H9 (cell line): ENCODE data around the gene LDB2. TPM values are rescaled to one million over a fixed set of nuclear protein-coding genes. Genes with fewer than 3 reads are reported as not detected.

Experiments
- DNase-seq: peaks from one replicate; pipeline ENCODE4 v3.0.0-alpha.2; 2017
- H2AFZ ChIP-seq: one replicate; pipeline ENCODE4 v1.6.1; 2013; ENCODE audit warnings: mild to moderate bottlenecking, low read length, control low read depth, moderate library complexity
- H2AK5ac ChIP-seq: 2 replicates; pipeline ENCODE4 v1.6.1; 2013; ENCODE audit warnings: low read length, control low read depth, mixed read lengths; ENCODE audit not compliant: insufficient read length
- H2BK120ac ChIP-seq: one replicate; pipeline ENCODE4 v1.6.1; 2013; ENCODE audit warnings: low read depth, mild to moderate bottlenecking, low read length, control low read depth, inconsistent platforms; ENCODE audit not compliant: poor library complexity, severe bottlenecking
- H2BK12ac ChIP-seq: 2 replicates; pipeline ENCODE4 v1.6.1; 2013; ENCODE audit warnings: low read length, control low read depth, mixed read lengths, low read depth; ENCODE audit not compliant: insufficient read length
- H2BK15ac ChIP-seq: 2 replicates; pipeline ENCODE4 v1.6.1; 2013; ENCODE audit warnings: low read depth, low read length, control low read depth
- H2BK20ac ChIP-seq: one replicate; pipeline ENCODE4 v1.6.1; 2013; ENCODE audit warnings: low read depth, mild to moderate bottlenecking, low read length, control low read depth, inconsistent platforms; ENCODE audit not compliant: poor library complexity, severe bottlenecking
- H2BK5ac ChIP-seq: 2 replicates; pipeline ENCODE4 v1.6.1; 2013; ENCODE audit warnings: low read length, control low read depth, mixed read lengths; ENCODE audit not compliant: insufficient read length
- H3K14ac ChIP-seq: 2 replicates; pipeline ENCODE4 v1.6.1; 2013; ENCODE audit warnings: low read length, control low read depth; ENCODE audit not compliant: insufficient read depth
- H3K18ac ChIP-seq: 2 replicates; pipeline ENCODE4 v1.6.1; 2013; ENCODE audit warnings: low read depth, mild to moderate bottlenecking, mixed read lengths, low read length, control low read depth; ENCODE audit not compliant: insufficient read length
- H3K23ac ChIP-seq: 2 replicates; pipeline ENCODE4 v1.6.1; 2013; ENCODE audit warnings: low read length, control low read depth, mixed read lengths, low read depth; ENCODE audit not compliant: insufficient read length
- H3K23me2 ChIP-seq: 2 replicates; pipeline ENCODE4 v1.6.1; 2013; ENCODE audit warnings: low read depth, mild to moderate bottlenecking, mixed read lengths, low read length, control low read depth; ENCODE audit not compliant: insufficient read length, poor library complexity, severe bottlenecking
- H3K27ac ChIP-seq: 2 replicates; pipeline ENCODE4 v1.5.1; 2013; ENCODE audit warnings: low read length, control low read depth, mixed read lengths, low read depth; ENCODE audit not compliant: insufficient read length
- H3K27me3 ChIP-seq: 2 replicates; pipeline ENCODE4 v1.6.1; 2013; ENCODE audit warnings: low read length, control low read depth, inconsistent platforms; ENCODE audit not compliant: insufficient read depth
- H3K4ac ChIP-seq: 2 replicates; pipeline ENCODE4 v1.6.1; 2013; ENCODE audit warnings: low read depth, mild to moderate bottlenecking, control low read depth, inconsistent platforms, low read length, moderate library complexity
- H3K4me1 ChIP-seq: 2 replicates; pipeline ENCODE4 v1.6.1; 2013; ENCODE audit warnings: low read length, control low read depth, inconsistent platforms; ENCODE audit not compliant: insufficient read depth
- H3K4me2 ChIP-seq: 2 replicates; pipeline ENCODE4 v1.6.1; 2013; ENCODE audit warnings: low read length, control low read depth, mixed read lengths; ENCODE audit not compliant: insufficient read length, insufficient read depth
- H3K56ac ChIP-seq: 2 replicates; pipeline ENCODE4 v1.6.1; 2013; ENCODE audit warnings: low read depth, mild to moderate bottlenecking, mixed read lengths, low read length, control low read depth; ENCODE audit not compliant: insufficient read length
- H3K79me1 ChIP-seq: 2 replicates; pipeline ENCODE4 v1.6.1; 2013; ENCODE audit warnings: low read depth, mild to moderate bottlenecking, moderate library complexity, low read length, control low read depth, inconsistent platforms; ENCODE audit not compliant: insufficient read depth, poor library complexity, severe bottlenecking
- H3K79me2 ChIP-seq: 2 replicates; pipeline ENCODE4 v1.6.1; 2013; ENCODE audit warnings: low read length, control low read depth, inconsistent platforms; ENCODE audit not compliant: insufficient read depth
- H3K9ac ChIP-seq: 2 replicates; pipeline ENCODE4 v1.6.1; 2013; ENCODE audit warnings: low read length, control low read depth, mixed read lengths; ENCODE audit not compliant: insufficient read length; ENCODE audit errors: extremely low read depth
- H3K9me3 ChIP-seq: one replicate; pipeline ENCODE4 v1.6.1; 2013; ENCODE audit warnings: low read depth, low read length, inconsistent platforms; ENCODE audit not compliant: control insufficient read depth
- H3T11ph ChIP-seq: one replicate; pipeline ENCODE4 v1.6.1; 2013; ENCODE audit warnings: mild to moderate bottlenecking, low read length, control low read depth, inconsistent platforms
- H4K20me1 ChIP-seq: one replicate; pipeline ENCODE4 v1.6.1; 2013; ENCODE audit not compliant: control insufficient read depth, insufficient read length, insufficient read depth
- H4K5ac ChIP-seq: 2 replicates; pipeline ENCODE4 v1.6.1; 2013; ENCODE audit warnings: low read depth, mild to moderate bottlenecking, mixed read lengths, low read length, control low read depth; ENCODE audit not compliant: insufficient read length
- H4K8ac ChIP-seq: replicated peaks from 2 replicates; pipeline ENCODE4 v1.6.1; 2013; ENCODE audit warnings: low read length, control low read depth, mixed read lengths, low read depth; ENCODE audit not compliant: insufficient read length
- H4K91ac ChIP-seq: 2 replicates; pipeline ENCODE4 v1.6.1; 2013; ENCODE audit warnings: low read depth, mild to moderate bottlenecking, moderate library complexity, mixed read lengths, low read length, control low read depth; ENCODE audit not compliant: insufficient read length
- H3K27ac Mint-ChIP-seq, 3 experiments: 2 replicates in 2 of 3; 3 replicates in 1 of 3; pipeline ENCODE4 v1.8.0; 2020 to 2021; ENCODE audit warnings: mixed read lengths in 3 of 3, mild to moderate bottlenecking in 1 of 3, moderate library complexity in 1 of 3
- H3K27me3 Mint-ChIP-seq: 2 replicates; pipeline ENCODE4 v1.8.0; 2021; ENCODE audit warnings: low read depth, mild to moderate bottlenecking, moderate library complexity, mixed read lengths
- H3K36me3 Mint-ChIP-seq, 3 experiments: 2 replicates in 2 of 3; 3 replicates in 1 of 3; pipeline ENCODE4 v1.8.0; 2020 to 2021; ENCODE audit warnings: low read depth in 3 of 3, mixed read lengths in 3 of 3; ENCODE audit not compliant: insufficient read depth in 1 of 3
- H3K4me1 Mint-ChIP-seq, 2 experiments: 2 replicates each; pipeline ENCODE4 v1.8.0; 2020; ENCODE audit warnings: mixed read lengths in 2 of 2
- H3K4me3 Mint-ChIP-seq, 2 experiments: 2 replicates in 1 of 2; 3 replicates in 1 of 2; pipeline ENCODE4 v1.8.0; 2020 to 2021; ENCODE audit warnings: mild to moderate bottlenecking in 2 of 2, mixed read lengths in 2 of 2, moderate library complexity in 1 of 2
- H3K9me3 Mint-ChIP-seq, 2 experiments: 2 replicates in 1 of 2; 3 replicates in 1 of 2; pipeline ENCODE4 v1.8.0; 2020; ENCODE audit warnings: mild to moderate bottlenecking in 2 of 2, mixed read lengths in 2 of 2, moderate library complexity in 1 of 2
- WGBS: extraction: QIAGEN DNeasy Blood & Tissue Kit; methylation state at CpG from one replicate; pipeline ENCODE4 v1.1.7; 2013; ENCODE audit warnings: missing lambda C conversion rate, low lambda C conversion rate, mixed read lengths; ENCODE audit not compliant: insufficient read length; ENCODE audit errors: extremely low coverage; 5-methylcytosine and 5-hydroxymethylcytosine counted together
- total RNA-seq: library from RNA; stranded (reverse); gene quantifications from 2 replicates; pipeline ENCODE4 v1.2.1, GENCODE V29; 2021
- TF ChIP-seq, protein P1 (sequence below): fragments of 200-600 bp; sonication (generic); conservative IDR thresholded peaks from 3 replicates; pipeline ENCODE4 v1.8.0; 2021; ENCODE audit warnings: antibody characterized with exemption, mild to moderate bottlenecking

LDB2 gene
- total RNA-seq, 1 experiment from 2014 or later = 22.5 TPM

DNA sequence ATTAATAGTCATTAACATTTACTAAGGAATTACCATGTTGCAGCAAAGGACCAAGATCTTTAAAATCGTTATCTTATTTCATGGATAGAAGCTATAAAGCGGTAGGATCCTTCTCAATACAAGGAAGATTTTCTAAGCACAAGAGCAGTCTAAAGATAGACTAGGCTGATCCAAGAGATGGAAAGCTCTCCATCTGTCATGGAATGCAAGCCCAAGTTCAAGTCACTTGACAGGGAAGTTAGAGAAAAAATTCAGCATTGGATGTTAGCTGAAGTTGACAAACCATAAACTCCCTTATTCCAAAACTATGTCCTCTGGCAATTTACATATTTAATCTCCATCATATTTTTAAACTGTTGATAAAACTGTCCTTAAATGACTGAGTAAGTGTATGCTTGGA is 177.7 kb downstream of the LDB2 start:
- Histone ChIP-seq H3K4ac (no peak overlapping the region), H3K27ac (no peak overlapping the region), H2AK5ac (no peak overlapping the region), H2BK5ac (no peak overlapping the region), H3T11ph (no peak overlapping the region), H3K23ac (no peak overlapping the region), H3K14ac (no peak overlapping the region), H2BK15ac (no peak overlapping the region), H4K8ac (no peak overlapping the region), H4K91ac (no peak overlapping the region), H3K9ac (no peak overlapping the region), H3K18ac (no peak overlapping the region), H3K4me2 (no peak overlapping the region), H3K27me3 (no peaks in the 10 kb centered on the region), H3K79me1 (no peaks in the 10 kb centered on the region), H4K5ac (no peak overlapping the region), H2AFZ (no peak overlapping the region), H2BK20ac (no peak overlapping the region), H3K79me2 (no peaks in the 10 kb centered on the region; the same call in 1 of the 2 replicates), H2BK12ac (no peak overlapping the region), H3K23me2 (no peaks in the 10 kb centered on the region), H2BK120ac (no peak overlapping the region), H3K56ac (no peak overlapping the region), H3K9me3 (no peaks in the 10 kb centered on the region), H3K4me1 (no peaks in the 10 kb centered on the region; the same call in 1 of the 2 replicates), H4K20me1 (no peaks in the 10 kb centered on the region)
- DNase-seq = no peak
- Mint-ChIP-seq H3K36me3 (peaks cover 6 to 21% (median 14%) of the 10 kb centered on the region in 3 experiments), H3K27me3 (no peaks in the 10 kb centered on the region), H3K4me3 (no peak overlapping the region), H3K4me1 (0 out of 4 replicates have a peak, but pooled peaks cover 0 to 2% of the 10 kb centered on the region in 2 experiments), H3K9me3 (peaks cover 13 to 18% of the 10 kb centered on the region in 2 experiments; a peak in 4 of 5 replicates), H3K27ac (no peak overlapping the region)
- TF ChIP-seq, protein P1, sequence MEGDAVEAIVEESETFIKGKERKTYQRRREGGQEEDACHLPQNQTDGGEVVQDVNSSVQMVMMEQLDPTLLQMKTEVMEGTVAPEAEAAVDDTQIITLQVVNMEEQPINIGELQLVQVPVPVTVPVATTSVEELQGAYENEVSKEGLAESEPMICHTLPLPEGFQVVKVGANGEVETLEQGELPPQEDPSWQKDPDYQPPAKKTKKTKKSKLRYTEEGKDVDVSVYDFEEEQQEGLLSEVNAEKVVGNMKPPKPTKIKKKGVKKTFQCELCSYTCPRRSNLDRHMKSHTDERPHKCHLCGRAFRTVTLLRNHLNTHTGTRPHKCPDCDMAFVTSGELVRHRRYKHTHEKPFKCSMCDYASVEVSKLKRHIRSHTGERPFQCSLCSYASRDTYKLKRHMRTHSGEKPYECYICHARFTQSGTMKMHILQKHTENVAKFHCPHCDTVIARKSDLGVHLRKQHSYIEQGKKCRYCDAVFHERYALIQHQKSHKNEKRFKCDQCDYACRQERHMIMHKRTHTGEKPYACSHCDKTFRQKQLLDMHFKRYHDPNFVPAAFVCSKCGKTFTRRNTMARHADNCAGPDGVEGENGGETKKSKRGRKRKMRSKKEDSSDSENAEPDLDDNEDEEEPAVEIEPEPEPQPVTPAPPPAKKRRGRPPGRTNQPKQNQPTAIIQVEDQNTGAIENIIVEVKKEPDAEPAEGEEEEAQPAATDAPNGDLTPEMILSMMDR = no peak
- no CpG with 5 or more reads among the region's 2 CpGs for WGBS
